ENCODE measurements around the gene HIVEP3. TPM values are rescaled to one million over a fixed set of nuclear protein-coding genes. Genes with fewer than 3 reads are reported as not detected.
A peak's percentile ranks its signal among the peaks of the same experiment; 100 is the strongest.

HIVEP3 gene
- total RNA-seq, 4 donors from 2014 or later, result 6.1 to 10.1 (median 7.8) TPM

DNA sequence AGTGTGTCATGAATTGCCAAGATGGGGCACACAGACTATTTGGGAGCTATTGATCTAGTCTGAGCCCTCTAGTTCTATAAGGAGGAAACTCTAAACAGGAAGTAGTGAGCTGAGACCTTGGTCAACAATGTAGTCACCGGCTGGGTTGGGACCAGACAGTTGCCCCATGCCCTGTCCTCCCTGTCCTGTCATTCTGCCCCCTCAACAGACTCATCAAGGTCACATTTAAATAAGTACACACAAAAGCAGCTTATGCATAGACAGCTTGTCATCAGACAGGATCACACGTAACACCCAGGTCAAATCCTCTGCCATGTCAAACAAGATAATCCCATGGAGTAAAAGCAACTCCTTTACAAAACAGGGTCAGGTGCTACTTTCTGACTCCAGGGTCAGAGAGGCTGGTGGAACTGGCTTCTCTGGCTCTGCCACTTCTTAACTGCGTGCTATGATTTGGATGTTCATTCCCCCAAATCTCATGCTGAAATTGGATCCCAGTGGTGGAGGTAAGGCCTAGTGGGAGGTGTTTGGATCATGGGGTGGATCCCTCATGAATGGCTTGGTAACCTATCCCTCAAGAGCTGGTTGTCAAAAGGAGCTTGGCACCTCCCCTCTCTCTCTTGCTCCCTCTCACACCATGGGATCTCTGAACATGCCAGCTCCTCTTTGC, 128.9 kb downstream of the HIVEP3 start:
- TF ChIP-seq, protein P1, sequence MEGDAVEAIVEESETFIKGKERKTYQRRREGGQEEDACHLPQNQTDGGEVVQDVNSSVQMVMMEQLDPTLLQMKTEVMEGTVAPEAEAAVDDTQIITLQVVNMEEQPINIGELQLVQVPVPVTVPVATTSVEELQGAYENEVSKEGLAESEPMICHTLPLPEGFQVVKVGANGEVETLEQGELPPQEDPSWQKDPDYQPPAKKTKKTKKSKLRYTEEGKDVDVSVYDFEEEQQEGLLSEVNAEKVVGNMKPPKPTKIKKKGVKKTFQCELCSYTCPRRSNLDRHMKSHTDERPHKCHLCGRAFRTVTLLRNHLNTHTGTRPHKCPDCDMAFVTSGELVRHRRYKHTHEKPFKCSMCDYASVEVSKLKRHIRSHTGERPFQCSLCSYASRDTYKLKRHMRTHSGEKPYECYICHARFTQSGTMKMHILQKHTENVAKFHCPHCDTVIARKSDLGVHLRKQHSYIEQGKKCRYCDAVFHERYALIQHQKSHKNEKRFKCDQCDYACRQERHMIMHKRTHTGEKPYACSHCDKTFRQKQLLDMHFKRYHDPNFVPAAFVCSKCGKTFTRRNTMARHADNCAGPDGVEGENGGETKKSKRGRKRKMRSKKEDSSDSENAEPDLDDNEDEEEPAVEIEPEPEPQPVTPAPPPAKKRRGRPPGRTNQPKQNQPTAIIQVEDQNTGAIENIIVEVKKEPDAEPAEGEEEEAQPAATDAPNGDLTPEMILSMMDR (IDR thresholded peaks at IDR 0.05), result no peak
- DNase-seq (ENCODE audit: low spot score), result no peak
- no peak for ATAC-seq (ENCODE audit: low FRiP score)

GRCh38 chr1:41788427-41788826, 130.3 kb downstream of the HIVEP3 start:
- no peak for DNase-seq (ENCODE audit: low spot score)
- no peak for ATAC-seq (ENCODE audit: low FRiP score)
- TF ChIP-seq, protein P1 (IDR thresholded peaks at IDR 0.05), result no peak

GRCh38 chr1:41784531-41785274, 134.0 kb downstream of the HIVEP3 start:
- no peak for DNase-seq (ENCODE audit: low spot score)
- no peak for ATAC-seq (ENCODE audit: low FRiP score)
- TF ChIP-seq, protein P1 (IDR thresholded peaks at IDR 0.05), result no peak

DNA sequence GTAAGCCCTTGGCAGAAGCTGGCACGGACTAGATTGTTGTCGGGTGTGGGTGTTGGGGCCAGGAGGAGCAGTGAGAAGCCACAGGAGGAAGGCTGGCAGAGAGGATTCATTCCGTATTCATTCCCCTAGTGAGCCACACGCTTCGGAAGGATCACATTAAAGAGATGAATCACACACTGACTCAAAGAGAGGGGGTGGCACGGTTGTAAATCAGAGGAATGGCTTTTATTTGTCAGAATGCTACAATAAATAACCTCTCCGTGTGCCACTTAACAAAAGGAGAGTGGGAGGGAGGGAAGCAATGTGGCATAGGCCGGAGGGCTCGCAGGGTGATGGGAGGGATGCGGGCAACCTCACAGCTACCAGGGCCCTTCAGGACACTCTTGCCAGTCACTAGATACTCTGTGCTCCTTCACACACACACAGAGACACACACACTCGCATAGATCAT, 135.5 kb downstream of the HIVEP3 start:
- TF ChIP-seq, protein P1 (IDR thresholded peaks at IDR 0.05), result no peak
- ATAC-seq (ENCODE audit: low FRiP score) (peak; percentile 79), DNase-seq (ENCODE audit: low spot score) (no peak)

DNA sequence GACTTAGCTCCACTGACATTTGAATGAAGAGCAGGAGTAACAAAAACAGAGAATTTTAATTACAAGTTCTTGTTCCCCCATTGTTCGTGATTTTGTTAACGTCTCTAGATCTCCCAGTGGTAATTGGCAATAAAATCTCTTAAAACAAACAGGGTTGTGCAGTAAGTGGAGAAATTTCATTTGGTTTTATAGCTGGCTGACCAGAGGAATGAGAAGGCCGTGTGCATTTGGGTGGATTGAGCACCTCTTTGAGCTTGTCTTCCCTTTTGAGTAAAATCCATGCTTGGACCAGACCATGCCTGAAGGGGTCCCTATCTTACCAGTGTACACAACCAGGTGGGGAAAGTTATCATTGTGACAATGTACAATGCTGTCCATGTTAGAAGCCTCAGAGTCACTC, 137.8 kb downstream of the HIVEP3 start:
- ATAC-seq (ENCODE audit: low FRiP score) (no peak), DNase-seq (ENCODE audit: low spot score) (no peak)
- TF ChIP-seq, protein P1 (IDR thresholded peaks at IDR 0.05), result no peak

GRCh38 chr1:41780322-41780721, 138.4 kb downstream of the HIVEP3 start:
- TF ChIP-seq, protein P1 (IDR thresholded peaks at IDR 0.05), result no peak
- ATAC-seq (ENCODE audit: low FRiP score), result no peak
- DNase-seq (ENCODE audit: low spot score), result no peak

DNA sequence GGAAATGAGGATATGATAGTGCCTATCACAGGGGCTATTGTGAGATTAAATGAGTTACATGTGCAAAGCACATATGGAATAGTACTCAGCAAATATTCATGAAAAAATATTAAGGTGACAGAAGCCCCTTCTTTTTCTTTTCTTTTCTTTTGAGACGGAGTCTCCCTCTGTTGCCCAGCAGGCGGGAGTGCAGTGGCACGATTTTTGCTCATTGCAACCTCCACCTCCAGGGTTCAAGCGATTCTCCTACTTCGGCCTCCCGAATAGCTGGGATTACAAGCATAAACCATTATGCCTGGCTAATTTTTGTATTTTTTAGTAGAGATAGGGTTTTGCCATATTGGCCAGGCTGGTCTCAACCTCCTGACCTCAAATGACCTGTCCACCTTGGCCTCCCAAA, 139.4 kb downstream of the HIVEP3 start:
- DNase-seq (ENCODE audit: low spot score), result no peak
- TF ChIP-seq, protein P1 (IDR thresholded peaks at IDR 0.05), result no peak
- no peak for ATAC-seq (ENCODE audit: low FRiP score)

Data from omental fat pad (tissue), 4 donors.